ENCODE measurements around the gene SSC4D.

DNA sequence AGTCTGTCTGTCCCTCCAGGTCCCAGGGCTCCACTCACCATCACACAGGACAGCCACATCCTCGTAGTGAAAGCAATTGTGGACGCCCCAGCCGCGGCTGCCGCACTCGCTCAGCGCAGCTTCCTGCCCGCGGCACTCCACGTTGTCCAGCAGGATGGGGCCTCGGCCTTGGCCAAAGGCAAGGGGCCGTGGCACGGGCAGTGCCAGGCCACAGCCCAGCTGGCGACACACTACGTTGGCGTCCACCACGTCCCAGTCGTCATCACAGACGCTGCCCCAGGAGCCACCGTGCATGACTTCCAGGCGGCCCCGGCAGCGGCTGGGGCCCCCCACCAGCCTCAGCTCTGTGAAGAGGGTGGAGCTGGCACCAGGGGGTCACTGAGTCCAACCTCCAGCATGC, 9.2 kb downstream of the SSC4D start:
- TF ChIP-seq CTCF (IDR thresholded peaks at IDR 0.05; ENCODE audit: poor library complexity, severe bottlenecking) (no peak), EZH2 (IDR thresholded peaks at IDR 0.05; ENCODE audit: borderline replicate concordance, insufficient read depth, low read length, poor library complexity, severe bottlenecking) (no peak), EP300 (conservative IDR thresholded peaks at IDR 0.05; ENCODE audit: poor library complexity, severe bottlenecking) (no peak), RAD21 (conservative IDR thresholded peaks at IDR 0.05) (no peak), TAF1 (IDR thresholded peaks at IDR 0.05; ENCODE audit: low read depth) (no peak), REST (IDR thresholded peaks at IDR 0.05; ENCODE audit: borderline replicate concordance) (no peak), POLR2AphosphoS5 (IDR thresholded peaks at IDR 0.05) (no peak)
